GM15510 (cell line): Measurements from ENCODE around the gene DENND2D.

Experiments
- POLR2A ChIP-seq: IDR thresholded peaks from 3 replicates; pipeline ENCODE4 v1.6.1; 2011; ENCODE audit warnings: borderline replicate concordance; ENCODE audit not compliant: insufficient read length; ENCODE audit errors: extremely low read depth

The DENND2D gene

DNA sequence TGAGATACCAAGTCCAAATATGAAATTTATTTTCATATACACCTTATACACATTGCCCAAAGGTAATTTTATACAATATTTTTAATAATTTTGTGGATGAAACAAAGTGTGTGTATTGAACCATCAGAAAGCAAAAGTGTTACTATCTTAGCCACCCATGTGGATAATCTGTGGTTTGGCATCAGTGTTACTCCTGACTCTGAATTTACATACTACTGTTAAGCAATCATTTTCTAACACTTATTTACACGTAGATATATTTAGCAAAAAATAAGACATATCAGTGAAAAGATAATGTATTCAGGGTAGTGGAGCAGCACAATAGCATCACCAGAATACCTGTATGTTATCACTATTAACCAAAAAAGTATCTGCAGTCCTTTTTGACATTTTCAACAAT is 23.8 kb downstream of the DENND2D start:
- TF ChIP-seq POLR2A: no peak

DNA sequence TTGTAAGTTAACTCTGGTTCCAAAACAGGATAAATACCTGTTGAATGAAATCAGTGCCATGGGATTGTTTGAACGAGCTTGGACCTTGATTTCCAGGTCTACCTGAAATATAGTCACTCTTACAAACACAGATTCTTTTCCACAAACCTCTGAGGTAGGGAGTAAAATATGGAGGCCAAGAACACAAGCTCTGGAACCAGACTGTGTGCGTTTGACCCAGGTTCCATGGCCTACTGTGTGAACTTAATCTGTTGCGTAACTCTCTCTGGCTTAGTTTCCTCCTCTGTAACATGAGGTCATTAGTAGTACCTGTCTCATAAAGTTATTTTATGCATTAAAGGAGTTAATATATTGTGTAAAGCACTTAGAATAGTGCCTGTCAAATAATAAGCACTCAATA is 25.1 kb downstream of the DENND2D start:
- TF ChIP-seq POLR2A: no peak

DNA sequence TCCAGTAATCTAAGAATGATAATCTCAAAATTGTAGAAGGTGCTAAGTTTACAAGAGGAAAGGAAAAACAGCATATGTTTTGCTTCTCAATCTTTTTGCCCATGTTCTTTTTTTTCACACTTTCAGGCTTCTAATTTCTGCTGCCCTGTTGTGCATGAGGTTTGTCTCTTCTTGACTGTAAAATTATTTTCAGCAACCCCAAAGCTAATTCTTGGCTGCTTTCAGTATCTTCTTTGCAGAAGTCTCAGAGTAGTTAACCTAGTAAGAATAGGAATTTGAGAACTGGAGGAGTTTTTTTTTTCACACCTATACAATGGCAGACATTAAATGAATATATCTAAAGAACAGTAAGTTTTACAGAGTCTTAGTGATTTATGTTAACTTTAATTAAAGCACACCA is 26.4 kb downstream of the DENND2D start:
- TF ChIP-seq POLR2A: no peak

DNA sequence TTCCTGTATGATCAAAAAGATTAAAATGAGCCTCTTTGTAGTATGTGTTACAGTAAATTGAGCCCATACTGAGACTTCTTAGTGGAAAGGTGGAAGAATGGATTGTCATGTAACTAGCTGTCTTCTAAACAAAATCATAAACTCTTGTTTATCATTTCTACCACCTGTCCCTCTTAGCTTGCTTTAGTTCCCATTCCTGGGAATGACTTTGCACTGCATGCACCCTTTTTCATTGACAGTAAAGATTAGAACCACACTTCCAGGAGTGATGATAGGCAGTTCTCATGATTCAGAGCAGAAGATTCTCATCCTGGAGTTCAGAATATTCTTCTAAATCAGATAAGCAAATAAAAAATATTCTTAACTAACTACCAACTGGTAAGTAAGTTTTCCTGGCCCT is 28.0 kb downstream of the DENND2D start:
- no peak for TF ChIP-seq POLR2A

DNA sequence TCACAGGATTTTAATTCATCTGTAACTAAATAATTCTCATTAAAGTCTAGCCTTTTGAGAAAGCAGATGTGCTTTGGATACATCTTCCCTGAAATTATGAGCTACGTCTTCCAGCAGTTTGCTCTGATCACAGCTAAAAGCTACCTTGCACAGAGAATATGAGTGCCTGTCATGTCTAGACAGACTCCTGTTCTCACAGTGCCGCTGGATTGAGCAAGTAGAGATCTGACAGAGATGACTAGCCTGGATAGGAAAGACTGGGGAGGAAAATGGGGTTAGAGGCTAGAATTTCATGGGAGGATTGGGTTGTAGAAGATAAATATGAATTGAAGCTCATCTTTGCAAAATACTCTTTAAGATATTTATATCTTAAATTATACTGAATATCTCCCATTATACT is 36.3 kb downstream of the DENND2D start:
- no peak for TF ChIP-seq POLR2A

DNA sequence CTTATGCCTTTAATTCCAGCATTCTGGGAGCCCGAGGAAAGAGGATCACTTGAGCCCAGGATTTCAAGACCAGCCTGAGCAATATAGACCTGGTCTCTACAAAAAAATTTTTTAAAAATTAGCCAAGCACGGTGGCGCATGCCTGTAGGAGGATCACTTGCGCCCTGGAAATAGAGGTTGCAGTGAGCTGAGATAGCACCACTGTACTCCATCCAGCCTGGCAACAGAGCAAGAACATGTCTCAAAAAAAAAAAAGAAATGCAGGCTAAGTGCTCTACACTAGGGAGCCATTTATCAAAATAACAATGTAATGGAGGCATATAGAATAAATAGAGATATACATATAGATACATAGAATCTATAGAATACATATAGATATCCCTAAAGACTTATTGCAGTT is 37.1 kb downstream of the DENND2D start:
- TF ChIP-seq POLR2A: no peak

DNA sequence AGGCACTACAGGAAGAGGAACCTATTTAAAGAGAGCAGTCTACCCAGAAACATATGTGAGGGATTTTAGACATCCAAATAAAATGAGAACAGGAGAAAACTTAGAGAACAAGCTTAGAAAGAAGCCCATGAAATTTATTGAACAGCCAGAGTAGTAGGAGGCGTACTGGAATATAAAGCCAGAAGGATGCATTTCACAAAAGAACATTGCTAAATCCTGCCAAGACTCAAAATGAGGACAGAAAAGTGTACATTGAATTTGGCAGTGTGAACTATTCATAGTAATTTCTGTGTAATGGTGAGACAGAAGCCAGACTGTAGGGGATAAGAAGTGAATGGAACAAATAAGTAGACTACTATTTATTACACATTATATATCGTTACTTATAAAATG is 38.0 kb downstream of the DENND2D start:
- TF ChIP-seq POLR2A: no peak

DNA sequence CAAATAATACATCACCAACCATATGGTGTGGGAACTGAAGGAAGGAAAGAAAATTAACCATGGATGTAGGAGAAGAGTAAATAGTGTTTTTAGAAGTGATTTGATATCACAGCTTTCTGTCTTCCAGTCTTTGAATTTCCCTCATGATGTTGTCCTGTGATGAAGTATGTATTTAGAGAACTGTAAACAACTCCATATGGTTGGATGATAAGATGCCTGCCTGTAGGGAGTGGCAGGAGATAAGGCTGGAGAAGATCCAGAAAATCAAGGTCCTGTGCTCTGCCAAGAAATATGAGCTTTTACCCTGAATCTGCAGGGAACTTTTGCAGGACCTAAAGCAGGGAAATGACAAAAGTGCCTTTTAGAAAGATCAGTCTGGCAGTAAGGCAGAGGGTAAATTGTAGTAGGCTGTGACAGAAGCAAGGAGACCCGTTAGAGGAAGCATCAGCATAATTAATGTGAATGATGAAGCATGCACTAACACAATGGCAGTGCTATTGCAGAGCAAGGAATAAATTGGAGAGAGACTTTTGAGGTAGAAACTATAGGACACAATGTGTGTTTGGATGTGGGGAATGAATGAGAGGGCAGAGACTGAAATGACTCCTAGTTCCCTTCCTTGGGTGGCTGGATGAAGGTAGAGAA is 38.5 kb downstream of the DENND2D start:
- no peak for TF ChIP-seq POLR2A

DNA sequence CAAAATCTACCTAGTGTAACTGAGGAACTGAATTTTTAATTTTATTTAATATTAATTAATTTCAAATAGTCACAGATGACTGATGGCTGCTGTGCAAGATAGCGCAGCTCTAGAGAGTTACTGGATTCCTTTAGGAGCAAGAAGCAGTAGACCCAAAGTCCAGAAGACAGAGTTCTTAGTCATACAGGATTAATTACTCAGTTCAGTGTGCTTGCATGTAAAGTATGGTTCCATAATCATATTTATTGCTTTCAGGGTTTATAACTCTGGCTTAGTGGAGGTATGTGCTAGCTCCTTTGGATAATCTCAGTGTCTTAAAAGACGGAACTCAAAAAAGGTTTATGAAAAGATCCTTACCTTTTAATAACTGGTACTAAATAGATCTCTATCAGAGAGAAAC is 43.0 kb downstream of the DENND2D start:
- no peak for TF ChIP-seq POLR2A

DNA sequence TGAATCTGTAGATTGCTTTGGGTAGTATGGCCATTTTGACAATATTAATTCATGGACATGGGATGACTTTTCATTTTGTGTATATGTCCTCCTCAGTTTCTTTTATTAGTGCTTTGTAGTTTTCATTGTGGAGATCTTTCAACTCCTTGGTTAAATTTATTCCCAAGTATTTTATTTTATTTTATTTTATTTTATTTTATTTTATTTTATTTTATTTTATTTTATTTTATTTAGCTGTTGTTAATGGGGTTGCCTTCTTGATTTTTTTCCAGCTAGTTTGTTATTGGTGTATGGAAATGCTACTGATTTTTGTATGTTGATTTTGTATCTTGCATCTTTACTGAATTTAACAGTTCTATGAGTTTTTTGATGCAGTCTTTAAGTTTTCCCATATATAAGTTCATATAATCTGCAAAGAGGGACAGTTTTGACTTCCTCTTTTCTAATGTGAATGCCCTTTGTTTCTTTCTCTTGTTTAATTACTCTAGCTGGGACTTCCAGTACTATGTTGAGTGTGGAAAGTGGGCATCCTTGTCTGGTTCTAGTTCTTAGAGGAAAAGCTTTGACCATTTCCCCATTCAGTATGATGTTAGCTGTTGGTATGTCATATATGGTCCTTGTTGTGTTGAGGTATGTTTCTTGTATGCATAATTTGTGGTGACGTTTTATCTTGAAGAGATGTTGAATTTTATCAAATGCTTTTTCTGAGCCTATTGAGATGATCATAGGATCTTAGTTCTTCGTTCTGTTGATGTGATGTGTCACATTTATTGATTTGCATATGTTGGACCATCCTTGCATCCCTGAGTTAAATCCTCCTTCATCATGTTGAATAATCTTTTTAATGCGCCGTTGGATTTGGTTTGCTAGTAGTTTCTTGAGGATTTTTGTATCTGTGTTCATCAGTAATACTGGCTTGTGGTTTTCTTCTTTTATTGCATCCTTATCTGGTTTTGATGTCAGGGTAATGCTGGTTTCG is 46.1 kb downstream of the DENND2D start:
- no peak for TF ChIP-seq POLR2A

DNA sequence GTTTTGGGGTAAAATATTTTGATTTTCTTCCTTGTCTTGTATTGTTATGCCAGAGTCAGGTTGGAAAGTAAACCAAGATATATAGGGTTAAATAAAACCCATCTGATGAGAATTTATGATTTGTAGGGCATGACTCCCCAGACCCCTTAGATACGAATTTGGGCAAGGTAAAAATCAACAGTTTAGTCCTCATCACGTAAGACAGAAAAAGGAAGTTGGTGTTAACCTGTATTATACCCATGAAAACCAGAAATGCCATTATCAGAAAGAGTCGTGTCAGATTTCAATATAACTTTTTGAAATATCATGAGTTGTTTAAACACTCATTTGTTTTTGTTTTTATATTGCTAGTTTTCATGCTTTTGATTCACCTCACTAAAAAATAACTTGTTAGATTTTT is 48.6 kb downstream of the DENND2D start:
- no peak for TF ChIP-seq POLR2A

DNA sequence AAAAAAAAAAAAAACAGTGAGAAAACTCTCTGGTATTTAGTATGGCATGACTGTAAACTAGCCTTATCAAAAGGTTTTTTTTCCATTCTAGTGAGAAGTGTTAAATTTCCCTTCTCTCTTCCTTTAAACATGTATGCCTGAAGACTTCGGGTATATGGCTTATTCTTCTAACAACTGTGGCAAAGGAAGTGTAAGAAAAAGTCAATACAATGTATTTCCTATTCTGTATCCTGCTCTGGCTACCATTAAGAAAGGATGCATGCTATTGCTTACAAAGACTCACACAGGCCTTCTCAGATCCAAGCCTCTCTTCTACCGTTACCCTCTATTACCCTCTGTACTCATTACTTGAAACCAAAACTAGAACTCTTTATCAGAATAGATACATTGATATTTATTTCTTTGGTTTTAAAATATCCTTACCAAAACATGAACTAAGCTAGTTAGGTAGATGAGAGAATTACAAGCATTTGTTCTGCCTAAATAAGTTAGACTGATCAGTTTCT is 52.0 kb downstream of the DENND2D start:
- no peak for TF ChIP-seq POLR2A

DNA sequence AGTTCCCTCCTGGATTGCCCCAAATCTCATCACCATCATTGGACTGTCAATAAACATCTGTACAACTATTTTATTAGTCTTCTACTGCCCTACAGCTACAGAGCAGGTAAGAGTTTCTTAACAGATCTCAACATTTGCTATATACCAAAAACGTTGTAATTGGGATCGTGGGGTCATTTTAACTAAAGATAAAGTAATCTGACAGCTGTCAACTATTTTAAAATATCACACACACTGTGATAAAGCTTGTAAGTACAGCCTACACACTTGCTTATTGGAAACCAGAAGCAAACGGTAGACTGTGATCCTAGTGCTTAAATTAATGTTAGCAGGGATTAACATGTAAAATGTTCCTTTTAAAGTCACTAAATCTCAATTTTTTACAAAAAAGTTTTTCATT is 52.5 kb downstream of the DENND2D start:
- TF ChIP-seq POLR2A: no peak

DNA sequence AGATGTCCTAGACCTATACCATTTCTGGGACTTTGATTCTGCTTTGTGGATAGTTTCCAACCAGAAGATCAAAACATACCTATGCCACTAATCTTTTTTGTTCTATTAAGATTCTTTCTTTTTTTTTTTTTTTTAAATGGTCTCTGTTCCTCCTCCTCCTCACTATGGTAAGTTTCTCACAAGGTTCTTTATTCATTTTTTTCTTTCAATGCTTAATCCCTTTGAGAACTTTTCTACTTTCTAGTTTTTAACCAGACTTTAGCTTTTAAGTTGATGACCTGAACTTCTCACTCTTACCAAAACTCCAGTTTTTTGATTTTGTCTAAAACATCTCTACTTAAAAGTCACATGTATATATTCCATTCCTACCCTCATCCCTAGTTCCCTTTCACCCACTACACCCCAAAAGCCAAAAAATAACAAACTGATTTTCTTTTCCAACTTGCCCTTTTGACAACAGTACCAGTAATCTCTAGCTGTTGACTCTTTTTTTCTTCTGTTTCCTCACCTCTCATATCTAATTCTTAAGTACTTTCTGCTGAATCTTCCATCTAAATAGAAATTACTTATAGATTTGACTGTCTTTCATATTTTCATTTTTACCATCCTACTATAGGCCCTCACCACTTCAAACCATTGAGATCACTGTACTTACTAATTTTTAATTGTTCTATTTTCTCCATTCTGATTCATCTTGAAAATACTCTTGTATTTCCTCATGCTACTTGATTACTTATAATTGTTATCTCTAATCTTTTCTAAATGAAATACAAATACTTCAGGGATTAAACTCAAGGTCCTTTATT is 54.3 kb downstream of the DENND2D start:
- no peak for TF ChIP-seq POLR2A

DNA sequence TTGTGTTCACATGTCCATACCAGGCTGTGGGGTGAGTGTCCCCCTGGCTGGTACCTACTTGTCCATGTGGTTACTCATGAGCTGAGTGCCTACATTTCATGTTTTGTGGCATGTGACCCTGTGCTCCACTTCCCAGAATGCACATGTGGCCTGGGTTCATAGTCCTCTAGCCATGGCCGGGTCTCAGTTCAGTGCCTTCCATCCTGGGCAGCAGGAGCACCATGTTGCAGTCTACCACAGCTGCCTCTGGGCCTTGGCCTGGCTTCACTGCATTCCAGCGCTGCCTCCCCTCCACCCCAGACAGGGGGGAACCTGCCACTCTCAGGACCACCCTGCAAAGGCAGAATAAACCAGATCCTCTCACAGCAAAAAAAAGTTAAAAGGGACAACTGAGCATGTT is 54.9 kb downstream of the DENND2D start:
- TF ChIP-seq POLR2A: no peak
